GM10266 (cell line): ENCODE data around the gene MAMDC4.
"Not testable (repeated sequence)": the region's sequence is repeated elsewhere in the genome, so short reads cannot be mapped to it uniquely, and the experiment has no call there.

Source experiments
- DNase-seq: peaks from one replicate; pipeline ENCODE4 v3.0.0; 2012; ENCODE audit errors: extremely low spot score
- CTCF ChIP-seq: IDR thresholded peaks from 2 replicates; pipeline ENCODE4 v1.5.1; 2012; ENCODE audit warnings: mild to moderate bottlenecking, low read depth; ENCODE audit not compliant: control insufficient read depth, insufficient read depth; ENCODE audit errors: missing control alignments

The MAMDC4 gene

DNA sequence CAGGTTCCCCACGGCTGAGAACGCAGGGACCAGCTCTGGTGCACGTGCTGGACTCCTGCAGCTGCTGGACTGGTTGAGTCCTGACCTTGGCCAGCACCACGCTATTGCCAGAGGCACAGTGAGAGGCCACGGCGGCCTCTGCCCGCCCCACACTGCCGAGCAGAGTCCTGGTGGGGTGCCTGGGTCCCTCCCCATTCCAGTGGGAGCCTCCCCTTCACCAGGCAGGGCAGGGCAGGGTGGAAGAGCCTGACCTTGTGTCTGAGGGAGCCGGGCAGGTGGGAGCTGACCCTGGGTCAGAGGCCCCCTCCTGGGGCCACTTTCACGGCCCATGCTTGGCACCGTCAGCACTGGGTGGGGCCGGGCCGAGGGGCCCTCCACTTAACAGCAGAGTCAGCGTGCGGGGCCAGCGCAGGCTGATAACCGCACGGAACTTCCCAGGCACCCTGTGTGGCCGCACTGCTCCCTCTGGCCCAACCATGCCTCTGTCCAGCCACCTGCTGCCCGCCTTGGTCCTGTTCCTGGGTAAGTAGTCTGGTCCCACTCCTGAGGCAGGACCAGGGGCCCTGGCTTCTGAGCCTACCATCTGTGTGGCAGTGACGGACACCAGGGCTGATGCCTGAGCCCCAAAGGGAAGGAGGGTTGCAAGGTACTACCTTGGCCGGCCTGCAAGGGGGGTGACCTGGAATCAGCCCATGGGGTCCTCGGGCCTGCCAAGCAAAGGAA is at the start of gene MAMDC4:
Gene MAMDC4, plus strand, starts transcription at position 406 of the 723 bp plus-strand sequence. Its CDS starts 71 bp downstream, at position 477.
- no peak for TF ChIP-seq CTCF
- no peak for DNase-seq

DNA sequence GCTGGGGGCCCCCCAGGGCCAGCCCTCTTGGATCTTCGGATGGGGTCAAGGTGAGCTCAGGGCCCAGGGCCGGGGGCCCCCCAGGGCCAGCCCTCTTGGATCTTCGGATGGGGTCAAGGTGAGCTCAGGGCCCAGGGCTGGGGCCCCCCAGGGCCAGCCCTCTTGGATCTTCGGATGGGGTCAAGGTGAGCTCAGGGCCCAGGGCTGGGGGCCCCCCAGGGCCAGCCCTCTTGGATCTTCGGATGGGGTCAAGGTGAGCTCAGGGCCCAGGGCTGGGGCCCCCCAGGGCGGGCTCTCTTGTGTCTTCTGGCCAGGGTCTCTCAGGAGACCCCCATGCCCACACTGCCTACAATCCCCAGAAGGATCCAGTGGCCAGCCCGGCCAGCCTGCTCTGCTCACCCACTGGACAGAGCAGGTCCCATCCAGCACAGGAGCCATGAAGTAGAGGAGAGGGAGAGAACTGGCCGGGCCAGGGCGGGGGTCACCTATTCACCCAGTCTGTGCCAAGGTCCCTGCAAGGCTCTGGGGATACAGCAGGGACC is 49.1 kb upstream of the MAMDC4 start:
- not testable (repeated sequence) for DNase-seq

- DNase-seq = peak; percentile 5
- TF ChIP-seq CTCF = no peak
These were observed 48.3 kb upstream of the MAMDC4 start for GRCh38 chr9:136803551-136804508.

- DNase-seq = no peak
- TF ChIP-seq CTCF = no peak
These were observed 47.5 kb upstream of the MAMDC4 start for GRCh38 chr9:136804509-136805206.

DNA sequence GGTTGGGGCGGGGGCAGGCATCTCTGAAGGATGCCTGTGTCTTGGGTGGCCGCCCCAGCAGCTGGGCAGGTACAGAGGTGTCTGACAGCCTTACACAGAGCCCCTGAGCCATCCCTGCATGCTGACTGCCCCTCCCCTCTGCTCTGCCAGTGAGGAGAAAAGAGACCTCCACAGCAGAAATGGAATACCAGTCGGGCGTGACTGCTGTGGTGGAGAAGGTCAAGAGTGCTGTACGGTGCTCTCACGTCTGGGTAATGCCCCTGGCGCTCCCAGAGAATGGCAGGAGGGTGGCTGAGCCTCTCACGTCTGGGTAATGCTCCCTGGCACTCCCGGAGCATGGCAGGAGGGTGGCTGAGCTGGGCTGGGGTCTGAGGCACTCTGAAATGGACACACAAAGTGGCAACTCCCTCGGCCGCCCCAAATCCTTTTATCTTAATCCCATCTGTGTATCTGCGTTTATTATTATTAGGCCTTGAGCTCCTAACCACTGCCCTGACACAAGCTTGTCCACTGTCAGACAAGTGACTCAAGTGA is 46.9 kb upstream of the MAMDC4 start:
- TF ChIP-seq CTCF = no peak
- no peak for DNase-seq

- no peak for DNase-seq
- no peak for TF ChIP-seq CTCF
These were observed 46.1 kb upstream of the MAMDC4 start for GRCh38 chr9:136806067-136806466.

GRCh38 chr9:136806631-136807201 is 45.4 kb upstream of the MAMDC4 start:
- TF ChIP-seq CTCF = no peak

More at GRCh38 chr9:136806631-136807201, 45.4 kb upstream of the MAMDC4 start:
- no peak for DNase-seq
